Gastroesophageal sphincter (tissue), 4 donors: ENCODE data around the gene PTPRN2. TPM values are rescaled to one million over a fixed set of nuclear protein-coding genes. Genes with fewer than 3 reads are reported as not detected.

ENCODE experiments used
- ATAC-seq: fragments of 150-250 bp; one replicate; pipeline ENCODE4 v1.9.1; 2016; ENCODE audit warnings: mild to moderate bottlenecking, moderate library complexity
- H3K27ac ChIP-seq, 4 donors: fragments of 200-600 bp; sonication (generic) in 3 of 4; 1 replicate in 3 of 4; 2 replicates in 1 of 4; pipeline ENCODE4 v1.5.1; 2016 to 2019
- H3K27me3 ChIP-seq: fragments of 200-600 bp; sonication (generic); one replicate; pipeline ENCODE4 v1.5.1; 2019
- H3K36me3 ChIP-seq, 2 donors: fragments of 200-600 bp; sonication (generic); one replicate each; pipeline ENCODE4 v1.5.1; 2019; ENCODE audit warnings: control low read depth in 1 of 2
- H3K4me1 ChIP-seq, 3 donors: fragments of 200-600 bp; sonication (generic); 1 replicate in 2 of 3; 2 replicates in 1 of 3; pipeline ENCODE4 v1.5.1; 2016 to 2019; ENCODE audit warnings: control low read depth in 2 of 3
- H3K4me3 ChIP-seq, 2 donors: fragments of 200-600 bp; sonication (generic); one replicate each; pipeline ENCODE4 v1.5.1; 2019; ENCODE audit warnings: mild to moderate bottlenecking in 1 of 2, moderate library complexity in 1 of 2
- H3K9me3 ChIP-seq, 3 donors: fragments of 200-600 bp; sonication (generic); one replicate each; pipeline ENCODE4 v1.5.1; 2017 to 2019; ENCODE audit warnings: control low read depth in 2 of 3
- CTCF ChIP-seq, 4 experiments: fragments of 200-600 bp in 2 of 4; fragments of 450-650 bp in 2 of 4; sonication (generic) in 1 of 4; IDR thresholded peaks; one replicate each; pipeline ENCODE4 v1.5.1; 2017 to 2019; ENCODE audit warnings: antibody characterized with exemption in 4 of 4, mild to moderate bottlenecking in 2 of 4, moderate library complexity in 2 of 4
- EP300 ChIP-seq: sonication (generic); formaldehyde crosslinking; IDR thresholded peaks from one replicate; pipeline ENCODE4 v1.6.1; 2017; ENCODE audit warnings: antibody characterized with exemption, mild to moderate bottlenecking
- POLR2A ChIP-seq, 2 donors: fragments of 450-650 bp; IDR thresholded peaks; one replicate each; pipeline ENCODE4 v1.6.1; 2017; ENCODE audit warnings: antibody characterized with exemption in 2 of 2, mild to moderate bottlenecking in 2 of 2, moderate library complexity in 1 of 2
- POLR2AphosphoS5 ChIP-seq: sonication (generic); formaldehyde crosslinking; IDR thresholded peaks from one replicate; pipeline ENCODE4 v1.6.1; 2017; ENCODE audit warnings: antibody characterized with exemption
- WGBS, 2 donors: methylation state at CpG; one replicate each; pipeline ENCODE4 v1.1.5; 2018; ENCODE audit warnings: low coverage in 1 of 2; 5-methylcytosine and 5-hydroxymethylcytosine counted together
- total RNA-seq, 4 donors: library from RNA; depleted of rRNA; stranded (reverse); fragments of >200 nt; gene quantifications; one replicate each; pipeline ENCODE4 v1.1.0, GENCODE V29; 2016

PTPRN2 gene
- total RNA-seq, 4 donors from 2014 or later, result 1.7 to 4.7 (median 3.3) TPM

GRCh38 chr7:157495594-157495993 lies 1092.0 kb downstream of the PTPRN2 start:
- no peak for ATAC-seq
- peaks cover 0 to 23% (median 0%) of the 10 kb centered on the region in 3 donors for H3K9me3 ChIP-seq
- TF ChIP-seq EP300 (no peak), POLR2AphosphoS5 (no peak), CTCF (IDR thresholded peaks at IDR 0.05) (no peak), POLR2A (IDR thresholded peaks at IDR 0.05) (no peak)
- H3K4me3 ChIP-seq, result no peak overlapping the region
- H3K4me1 ChIP-seq, result no peaks in the 10 kb centered on the region
- WGBS, 2 donors, result 74 to 80% methylated on average over 11 to 13 of the region's 13 CpGs
- no peaks in the 10 kb centered on the region for H3K36me3 ChIP-seq
- peaks cover 48% of the 10 kb centered on the region for H3K27me3 ChIP-seq
- H3K27ac ChIP-seq, result no peak overlapping the region

GRCh38 chr7:157495177-157495553 lies 1092.5 kb downstream of the PTPRN2 start:
- 16 to 50% methylated on average over 2 of the region's 2 CpGs for WGBS, 2 donors
- H3K9me3 ChIP-seq, result peaks cover 0 to 28% (median 0%) of the 10 kb centered on the region in 3 donors
- H3K4me1 ChIP-seq, result no peaks in the 10 kb centered on the region
- no peak overlapping the region for H3K4me3 ChIP-seq
- ATAC-seq, result no peak
- no peak overlapping the region for H3K27ac ChIP-seq
- H3K36me3 ChIP-seq, result no peaks in the 10 kb centered on the region
- peaks cover 48% of the 10 kb centered on the region for H3K27me3 ChIP-seq
- TF ChIP-seq POLR2AphosphoS5, result no peak
- no peak for TF ChIP-seq CTCF (IDR thresholded peaks at IDR 0.05)
- TF ChIP-seq EP300, result no peak
- TF ChIP-seq POLR2A (IDR thresholded peaks at IDR 0.05), result no peak

GRCh38 chr7:157494506-157495176 lies 1093.0 kb downstream of the PTPRN2 start:
- TF ChIP-seq EP300 (no peak), POLR2AphosphoS5 (no peak), POLR2A (IDR thresholded peaks at IDR 0.05) (no peak), CTCF (IDR thresholded peaks at IDR 0.05) (no peak)
- no peaks in the 10 kb centered on the region for H3K4me1 ChIP-seq
- 59% methylated on average over 6 of the region's 12 CpGs; no CpG with 5 or more reads in 1 of the 2 donors for WGBS, 2 donors
- peaks cover 46% of the 10 kb centered on the region for H3K27me3 ChIP-seq
- peaks cover 0 to 29% (median 0%) of the 10 kb centered on the region in 3 donors for H3K9me3 ChIP-seq
- H3K36me3 ChIP-seq, result no peaks in the 10 kb centered on the region
- no peak overlapping the region for H3K4me3 ChIP-seq
- ATAC-seq, result no peak
- no peak overlapping the region for H3K27ac ChIP-seq

GRCh38 chr7:157493776-157494175 lies 1093.8 kb downstream of the PTPRN2 start:
- TF ChIP-seq CTCF (IDR thresholded peaks at IDR 0.05) (no peak), POLR2AphosphoS5 (no peak)
- Histone ChIP-seq H3K4me1 (no peaks in the 10 kb centered on the region), H3K27ac (no peak overlapping the region), H3K27me3 (peaks cover 39% of the 10 kb centered on the region), H3K9me3 (peaks cover 0 to 29% (median 0%) of the 10 kb centered on the region in 3 donors), H3K36me3 (no peaks in the 10 kb centered on the region), H3K4me3 (no peak overlapping the region)
- ATAC-seq, result no peak
- 83% methylated on average over 4 of the region's 4 CpGs; no CpG with 5 or more reads in 1 of the 2 donors for WGBS, 2 donors

GRCh38 chr7:157493017-157493416 lies 1094.6 kb downstream of the PTPRN2 start:
- H3K27me3 ChIP-seq, result peaks cover 35% of the 10 kb centered on the region
- 57% methylated on average over 5 of the region's 5 CpGs; no CpG with 5 or more reads in 1 of the 2 donors for WGBS, 2 donors
- no peak overlapping the region for H3K4me3 ChIP-seq
- TF ChIP-seq POLR2AphosphoS5, result no peak
- no peak for TF ChIP-seq POLR2A (IDR thresholded peaks at IDR 0.05)
- no peak for TF ChIP-seq CTCF (IDR thresholded peaks at IDR 0.05)
- TF ChIP-seq EP300, result no peak
- ATAC-seq, result no peak
- no peak overlapping the region for H3K27ac ChIP-seq
- no peaks in the 10 kb centered on the region for H3K36me3 ChIP-seq
- H3K9me3 ChIP-seq, result peaks cover 0 to 29% (median 0%) of the 10 kb centered on the region in 3 donors
- H3K4me1 ChIP-seq, result no peaks in the 10 kb centered on the region
